Caki2 (cell line): ENCODE results near the gene RCHY1. TPM values are rescaled to one million over a fixed set of nuclear protein-coding genes. Genes with fewer than 3 reads are reported as not detected.
"Not testable (repeated sequence)": the region's sequence is repeated elsewhere in the genome, so short reads cannot be mapped to it uniquely, and the experiment has no call there.

Experiments used
- DNase-seq: peaks from one replicate; pipeline ENCODE4 v3.0.0-alpha.2; 2015; ENCODE audit warnings: low read depth
- in situ Hi-C: cut with HindIII; loops from 2 replicates; pipeline ENCODE4 v1.10.0; 2016; ENCODE audit warnings: low sequenced_read_pairs, low pct_unique_long_range_greater_than_20kb, mixed read lengths
- total RNA-seq: library from RNA; depleted of rRNA; stranded (reverse); fragments of >200 nt; shearing (Covaris generic); gene quantifications from 2 replicates; pipeline ENCODE4 v1.2.3, GENCODE V29; 2014; ENCODE audit warnings: low replicate concordance; rRNA removed

RCHY1 gene
- 3.5 and 7.9 TPM in 2 replicates for total RNA-seq

DNA sequence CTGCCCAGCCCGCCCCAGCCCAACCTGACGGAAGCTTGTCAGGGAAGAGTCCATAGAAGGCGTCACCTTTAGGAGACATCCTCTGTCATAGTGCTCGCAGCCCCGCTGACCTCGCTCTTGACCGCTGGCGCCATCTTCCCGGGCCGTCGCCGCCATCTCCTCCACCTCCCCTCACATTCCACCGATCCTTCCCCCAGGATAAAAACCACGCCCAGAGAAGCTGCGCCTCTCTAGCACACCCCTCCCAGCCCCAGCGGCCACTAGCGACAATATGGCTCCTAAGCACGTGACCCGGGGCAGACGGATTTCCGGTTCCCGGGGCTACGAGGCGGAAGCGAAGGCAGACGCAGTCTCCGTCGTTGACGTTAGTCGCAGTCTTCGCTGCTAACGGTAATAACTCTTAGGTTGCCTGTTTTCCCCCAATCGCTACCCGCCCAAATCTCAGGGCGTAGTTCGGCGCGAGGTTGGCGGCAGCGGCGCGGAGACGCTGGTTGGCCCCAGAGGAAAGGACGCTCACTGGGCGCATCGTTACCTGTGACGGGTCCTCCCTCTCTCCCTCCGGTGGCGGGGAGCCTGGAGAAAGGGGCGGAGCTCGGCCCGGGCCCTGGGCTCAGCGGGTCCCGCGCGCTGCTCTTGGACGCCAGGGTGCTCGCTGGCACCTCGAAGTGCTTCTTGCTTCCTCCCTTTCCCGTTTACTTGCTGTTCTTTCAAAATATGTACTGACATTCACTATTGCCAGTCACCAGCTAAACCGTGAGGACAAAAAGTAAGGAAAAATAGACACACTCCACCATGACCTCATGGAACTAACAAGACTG is at the start of gene RCHY1, which contains the start of gene THAP6:
TSS of gene RCHY1 (minus strand) at position 273 of the 818 bp plus-strand sequence. CDS start at position 156, 117 bp downstream.
TSS of gene THAP6 (plus strand) at position 343 of the 818 bp plus-strand sequence. CDS start 980 bp downstream, outside the sequence.
- in situ Hi-C loops, result no loop called here

DNA sequence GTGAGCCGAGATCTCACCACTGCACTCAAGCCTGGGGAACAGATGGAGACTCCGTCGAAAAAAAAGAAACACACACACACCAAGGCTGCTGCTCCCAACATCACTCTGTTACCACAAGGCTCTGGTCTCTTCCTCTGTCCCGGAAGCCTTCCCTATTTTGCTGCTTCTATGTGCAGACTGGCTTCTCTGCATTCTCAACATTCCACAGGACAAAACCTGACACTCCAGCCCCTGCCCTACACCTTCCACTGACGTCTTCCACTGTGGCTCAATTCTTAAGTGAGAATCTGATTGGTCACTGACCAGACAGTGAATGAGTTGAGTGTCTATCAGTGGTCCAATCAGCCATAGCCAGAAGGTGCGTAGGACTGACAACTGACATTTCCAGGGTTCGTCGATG is 47.6 kb upstream of the RCHY1 start:
- in situ Hi-C loops, result no loop called here

More for the DNA sequence above, at the start of gene RCHY1, which contains the start of gene THAP6:
- DNase-seq, result peak; percentile 96

GRCh38 chr4:75557696-75558095 is 43.5 kb upstream of the RCHY1 start:
- in situ Hi-C loops, result no loop called here
- DNase-seq, result no peak

More for the DNA sequence above, 47.6 kb upstream of the RCHY1 start:
- no peak for DNase-seq

DNA sequence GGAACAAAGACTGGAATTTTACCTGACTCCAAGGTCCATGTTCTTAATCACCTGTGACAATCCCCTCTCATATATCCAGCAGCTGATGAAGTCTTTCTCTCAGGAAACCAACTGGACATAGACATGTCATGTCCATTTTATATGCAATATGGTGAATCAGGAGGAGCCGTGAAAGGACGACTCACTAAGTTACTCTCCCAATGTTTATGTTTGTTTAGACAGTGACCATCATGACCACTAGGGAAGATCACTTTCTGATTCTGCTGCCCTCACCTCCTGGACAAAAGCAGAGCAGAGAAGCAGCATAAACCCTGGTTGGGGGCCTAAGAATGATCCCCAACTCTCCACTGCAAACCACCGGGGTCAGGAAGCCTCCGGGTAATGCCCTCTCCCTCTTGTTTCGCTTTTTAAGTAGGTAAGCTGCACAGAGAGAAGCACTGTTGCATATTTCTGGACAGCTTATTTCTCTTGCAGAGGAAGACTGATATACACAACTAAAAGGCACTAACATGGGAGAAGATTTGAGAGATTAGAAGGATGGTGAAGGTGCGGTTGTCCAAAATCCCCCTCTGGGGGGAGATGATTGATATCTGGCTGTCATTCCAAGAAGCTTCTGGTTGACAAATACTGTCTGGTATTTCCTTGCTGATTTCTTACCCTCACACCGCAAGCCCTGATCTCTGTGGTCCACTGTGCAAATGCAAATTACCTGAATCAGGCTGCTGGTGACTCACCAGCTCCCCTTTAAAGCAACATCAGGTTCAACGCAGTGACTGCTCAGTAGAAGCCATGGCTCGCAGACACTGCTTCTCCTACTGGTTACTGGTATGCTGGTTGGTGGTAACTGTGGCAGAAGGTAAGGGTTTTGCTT is 41.3 kb upstream of the RCHY1 start, which contains the start of gene ODAPH:
TSS of gene ODAPH (plus strand) at position 773 of the 871 bp plus-strand sequence. CDS start at position 790, 17 bp downstream.
- DNase-seq, result peak; percentile 75
- in situ Hi-C loops, result no loop called here

GRCh38 chr4:75552452-75552851 is 38.2 kb upstream of the RCHY1 start:
- in situ Hi-C loops, result no loop called here
- no peak for DNase-seq

GRCh38 chr4:75549019-75549418 is 34.8 kb upstream of the RCHY1 start:
- in situ Hi-C loops, result no loop called here
- no peak for DNase-seq

DNA sequence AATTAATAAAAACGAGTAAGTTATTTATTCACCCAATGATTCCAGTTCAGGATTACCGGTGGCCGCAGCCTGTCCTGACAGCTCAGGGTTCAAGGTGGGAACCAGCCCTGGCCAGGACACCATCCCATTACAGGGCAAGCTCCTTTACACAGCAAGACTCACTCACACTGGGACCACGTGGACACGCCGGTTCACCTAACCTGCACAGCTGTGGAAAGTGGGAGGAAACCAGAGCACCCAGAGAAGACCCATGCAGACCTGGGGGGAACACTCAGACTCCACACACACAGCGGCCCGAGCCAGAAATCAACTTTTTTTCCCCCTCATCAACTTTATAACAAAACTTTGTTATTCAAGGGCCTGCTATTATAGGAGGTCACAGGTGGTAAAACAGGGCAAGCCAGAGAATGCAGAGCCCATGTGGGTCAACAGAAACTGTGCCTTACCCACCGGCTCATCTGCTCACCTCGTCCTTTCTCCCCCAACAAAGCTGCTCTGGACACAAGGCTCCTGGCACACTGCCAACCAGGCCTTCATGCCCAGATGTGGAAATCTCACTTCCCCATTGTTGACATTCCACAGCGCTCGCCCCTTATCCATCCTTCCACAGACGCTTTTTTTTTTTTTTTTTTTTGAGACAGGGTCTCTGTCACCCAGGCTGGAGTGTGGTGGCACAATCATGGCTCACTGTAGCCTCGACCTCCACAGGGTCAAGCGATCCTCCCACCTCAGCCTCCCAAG is 33.6 kb upstream of the RCHY1 start:
- DNase-seq, result no peak
- in situ Hi-C loops, result no loop called here

DNA sequence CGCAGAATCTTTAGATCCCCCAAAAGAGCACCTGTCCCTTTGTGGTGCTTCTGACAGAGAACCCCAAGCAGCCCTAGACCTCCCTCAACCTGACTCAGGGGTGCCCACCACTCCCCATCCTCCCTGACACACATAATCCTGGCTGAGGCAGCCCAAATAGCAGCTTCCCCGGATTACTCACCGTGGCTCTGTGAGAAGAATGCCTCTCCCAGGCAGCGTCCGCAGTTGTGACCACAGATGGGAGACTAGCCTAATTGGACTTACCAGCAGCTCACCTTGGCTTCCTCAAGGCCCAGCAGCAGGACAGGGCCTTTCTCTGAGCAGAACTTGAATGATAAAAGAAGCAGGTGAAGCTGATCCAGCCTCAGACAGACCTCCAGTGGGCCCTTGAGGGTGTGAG is 31.3 kb upstream of the RCHY1 start:
- no peak for DNase-seq
- in situ Hi-C loops, result no loop called here

GRCh38 chr4:75544870-75545269 is 30.7 kb upstream of the RCHY1 start:
- in situ Hi-C loops, result no loop called here
- no peak for DNase-seq

- in situ Hi-C loops, DNase-seq: not testable (repeated sequence)
Measured at GRCh38 chr4:75544220-75544619, 30.0 kb upstream of the RCHY1 start.

DNA sequence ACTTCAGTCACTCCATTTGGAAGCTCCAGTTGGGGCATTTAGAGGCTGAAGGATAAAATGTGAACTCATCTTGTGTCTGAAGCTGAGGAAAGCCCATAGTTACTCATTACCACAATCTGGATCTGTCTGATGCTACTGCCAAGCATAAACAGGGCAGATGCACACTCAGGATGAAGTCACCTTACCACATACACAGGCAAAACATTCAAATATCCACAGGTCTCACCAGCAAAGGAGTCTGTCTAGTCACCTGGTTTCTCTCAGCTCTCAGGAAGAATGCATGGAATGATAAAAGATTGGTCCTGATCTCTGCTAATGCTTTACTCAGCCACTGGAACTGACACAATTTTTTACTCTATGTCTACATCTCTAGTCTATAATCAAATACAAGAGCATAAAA is 28.6 kb upstream of the RCHY1 start:
- peak; percentile 77 for DNase-seq
- in situ Hi-C loops, result no loop called here

- in situ Hi-C loops, DNase-seq: not testable (repeated sequence)
Measured at GRCh38 chr4:75537308-75537707, 23.1 kb upstream of the RCHY1 start.

- DNase-seq, in situ Hi-C loops: not testable (repeated sequence)
Measured at GRCh38 chr4:75533926-75534325, 19.7 kb upstream of the RCHY1 start.

- in situ Hi-C loops, DNase-seq: not testable (repeated sequence)
Measured at GRCh38 chr4:75533339-75533887, 19.2 kb upstream of the RCHY1 start.

GRCh38 chr4:75531536-75532143 is 17.4 kb upstream of the RCHY1 start:
- DNase-seq, in situ Hi-C loops: not testable (repeated sequence)

DNA sequence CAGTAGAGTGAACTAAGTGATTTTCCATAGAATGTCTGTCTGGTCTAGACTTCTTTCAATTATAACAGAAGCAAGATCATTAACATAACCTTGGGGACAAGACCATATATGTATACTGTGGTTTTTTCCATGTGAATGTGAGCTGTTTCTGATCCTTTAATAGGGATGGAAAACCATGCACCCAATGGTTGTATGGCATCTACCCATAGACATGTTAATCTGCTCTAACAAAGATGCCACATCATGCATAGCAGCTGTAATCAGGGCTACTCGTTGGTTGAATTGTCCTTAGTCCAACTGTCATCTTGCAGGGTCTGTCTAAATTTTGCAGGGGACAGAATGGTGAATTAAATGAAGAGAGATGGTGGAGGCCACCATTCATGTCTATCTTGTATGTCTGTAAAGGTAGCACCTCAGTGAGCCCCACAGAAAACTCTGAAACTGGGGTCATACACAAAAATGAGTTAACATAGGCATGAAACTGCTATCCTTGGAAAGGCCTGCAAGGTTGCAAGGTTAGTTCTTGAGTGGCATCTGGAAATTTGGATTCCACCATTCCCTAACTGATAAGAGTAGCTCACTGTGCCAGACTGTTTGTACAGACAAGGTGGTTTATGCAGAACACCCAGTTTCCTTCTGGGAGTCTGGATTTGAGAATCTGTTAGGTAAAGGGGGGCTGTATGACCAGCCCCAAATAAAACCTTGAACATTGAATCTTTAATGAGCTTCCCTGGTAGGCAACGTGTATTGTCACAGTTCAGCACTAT is 16.5 kb upstream of the RCHY1 start:
- in situ Hi-C loops, result no loop called here
- no peak for DNase-seq

GRCh38 chr4:75527482-75527881 is 13.3 kb upstream of the RCHY1 start:
- no peak for DNase-seq
- in situ Hi-C loops, result no loop called here
